Muscle of back (tissue), 11 donors: Measurements from ENCODE around the gene PRKCA. TPM values are rescaled to one million over a fixed set of nuclear protein-coding genes. Genes with fewer than 3 reads are reported as not detected.
A peak's percentile ranks its signal among the peaks of the same experiment; 100 is the strongest.

ENCODE experiments used
- DNase-seq, 3 donors: peaks; one replicate each; pipeline versions ENCODE4 v3.0.0 to v3.0.0-alpha.2; 2013
- polyA plus RNA-seq, 10 donors: library from polyadenylated mRNA; unstranded; fragments of 120-200 nt; gene quantifications; one replicate each; pipeline ENCODE4 v1.2.1, GENCODE V29; 2013; ENCODE audit not compliant: insufficient read length in 10 of 10

PRKCA gene
- polyA plus RNA-seq, 10 donors = 3.0 to 5.1 (median 4.1) TPM

DNA sequence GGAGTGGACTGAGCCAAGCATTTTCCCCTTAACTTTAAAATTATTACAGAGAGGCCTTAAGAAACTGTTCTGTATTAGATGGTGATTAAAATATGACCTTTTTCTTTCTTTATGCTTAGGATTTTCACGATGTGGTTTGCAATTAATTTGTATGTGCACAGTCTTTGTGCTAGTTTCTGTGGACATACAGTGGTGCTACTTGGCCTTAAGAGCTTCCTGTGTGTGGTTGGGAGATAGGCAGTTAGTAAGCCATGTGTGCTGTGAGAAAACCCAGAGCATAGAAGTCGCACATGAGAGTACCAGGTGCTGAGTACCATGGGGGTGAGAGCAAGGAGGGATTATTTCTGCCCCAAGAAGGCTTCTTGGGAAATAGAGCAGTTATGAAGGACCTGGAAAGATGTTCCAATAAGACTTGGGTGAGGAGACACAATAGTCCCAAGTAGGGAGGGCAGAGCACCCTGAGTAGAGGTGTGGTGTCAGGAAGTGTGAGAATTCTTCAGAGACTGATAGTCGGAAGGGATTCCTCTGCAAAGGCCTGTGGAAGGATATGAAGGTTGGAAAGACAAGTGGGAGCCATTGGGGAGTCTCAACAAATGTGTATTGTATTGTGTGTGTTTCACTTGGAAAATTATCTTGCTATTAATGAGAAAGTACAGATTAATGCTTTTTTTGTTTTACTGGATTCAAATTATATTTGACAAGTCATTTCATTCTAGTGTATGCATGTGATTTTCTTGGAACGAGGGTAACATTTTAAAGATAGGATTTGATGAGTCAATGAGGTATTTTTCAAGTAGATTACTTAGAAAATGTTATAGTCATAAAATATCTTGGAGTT lies 239.9 kb downstream of the PRKCA start:
- no peak for DNase-seq

DNA sequence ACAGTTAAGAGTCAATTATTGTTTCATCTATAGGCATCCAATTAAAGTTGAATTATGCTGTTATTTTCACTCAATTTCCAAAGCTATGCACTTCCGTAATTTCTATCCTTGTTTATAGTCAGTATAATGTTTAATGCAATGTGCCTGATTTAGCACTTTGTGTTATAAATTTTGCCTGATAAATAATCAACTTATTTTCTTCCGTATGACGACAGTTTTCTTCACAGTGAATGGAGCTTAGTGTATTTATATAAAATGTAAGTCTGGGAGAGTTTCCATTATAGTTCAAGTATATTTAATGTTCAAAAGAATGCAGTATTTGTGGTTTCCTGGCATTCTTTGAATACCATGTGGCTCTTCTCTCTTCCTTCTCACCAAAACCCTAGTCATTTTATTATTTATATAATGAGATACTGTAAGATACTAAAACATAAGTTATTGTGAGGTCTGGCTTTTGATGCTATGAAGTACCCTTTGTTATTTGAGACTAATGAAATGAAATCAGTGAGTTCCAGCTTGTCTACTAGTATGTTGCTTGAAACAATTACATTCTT lies 240.6 kb downstream of the PRKCA start:
- peak in 1 of 3 donors; percentile 80 for DNase-seq

DNA sequence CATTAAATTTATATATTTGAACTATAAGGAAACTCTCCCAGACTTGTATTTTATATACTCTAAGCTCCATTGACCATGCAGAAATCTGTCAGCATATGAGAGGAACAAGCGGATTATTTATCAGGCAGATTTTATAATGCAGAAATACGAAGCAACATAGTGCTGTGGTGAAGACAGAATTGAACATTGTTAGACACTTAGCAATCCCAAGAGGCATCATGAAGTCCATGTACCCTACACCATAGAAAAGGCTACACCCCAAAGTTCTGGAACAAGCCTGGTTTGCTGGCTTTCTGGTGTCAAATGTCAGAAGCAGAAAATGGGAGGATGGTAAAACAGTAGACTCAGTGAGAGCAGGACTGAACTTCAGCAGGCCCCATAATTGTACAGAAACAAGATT lies 241.1 kb downstream of the PRKCA start:
- DNase-seq = no peak

DNA sequence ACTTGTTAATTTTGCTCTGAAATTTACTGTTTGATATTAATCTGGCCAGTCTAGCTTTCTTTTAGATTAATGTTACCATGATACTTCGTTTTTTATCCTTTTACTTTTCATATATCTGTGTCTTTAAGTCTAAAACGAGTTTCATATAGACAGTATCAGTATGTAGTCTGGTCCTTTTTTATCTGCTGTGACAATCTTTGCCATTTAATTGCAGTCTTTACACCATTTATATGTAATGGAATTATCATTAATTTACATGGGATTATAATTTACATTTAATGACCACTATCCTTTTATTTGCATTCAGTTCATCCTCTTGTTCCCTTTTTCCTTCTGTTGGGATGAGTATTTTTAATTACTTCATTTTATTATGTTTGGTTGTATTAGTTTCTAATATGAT lies 243.5 kb downstream of the PRKCA start:
- DNase-seq = no peak

DNA sequence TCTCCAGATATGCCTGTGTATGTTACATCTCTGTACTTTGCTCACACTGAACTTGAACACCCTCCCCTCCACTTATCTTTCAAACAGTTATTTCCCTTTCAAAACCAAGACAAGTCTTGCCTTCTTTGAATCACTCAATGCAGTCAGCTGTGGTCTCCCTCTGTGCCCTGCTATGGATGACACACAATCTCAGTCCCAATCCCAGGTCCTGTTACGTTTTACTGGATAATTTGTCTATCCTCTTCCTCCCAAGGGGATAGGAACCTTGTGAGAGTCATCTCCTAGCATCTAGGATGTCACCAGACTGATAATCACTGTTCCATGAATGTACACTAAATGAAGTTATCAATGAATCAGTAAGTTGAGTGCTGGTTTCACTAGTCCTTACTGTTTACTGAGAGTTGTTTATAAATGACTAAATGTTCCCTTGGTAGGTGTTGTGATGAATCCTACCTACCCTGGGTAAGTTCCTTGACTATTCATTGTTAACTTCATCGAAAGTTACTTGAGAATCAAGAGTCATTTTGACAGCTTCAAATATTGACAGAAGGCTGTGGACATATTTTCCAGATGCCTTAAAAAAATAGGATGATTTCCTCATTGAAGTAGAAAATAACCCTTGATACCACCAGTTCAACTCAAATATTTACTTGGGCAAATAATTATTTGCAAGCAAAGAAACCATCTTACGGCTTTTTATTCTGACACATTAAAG lies 244.9 kb downstream of the PRKCA start:
- DNase-seq = no peak

DNA sequence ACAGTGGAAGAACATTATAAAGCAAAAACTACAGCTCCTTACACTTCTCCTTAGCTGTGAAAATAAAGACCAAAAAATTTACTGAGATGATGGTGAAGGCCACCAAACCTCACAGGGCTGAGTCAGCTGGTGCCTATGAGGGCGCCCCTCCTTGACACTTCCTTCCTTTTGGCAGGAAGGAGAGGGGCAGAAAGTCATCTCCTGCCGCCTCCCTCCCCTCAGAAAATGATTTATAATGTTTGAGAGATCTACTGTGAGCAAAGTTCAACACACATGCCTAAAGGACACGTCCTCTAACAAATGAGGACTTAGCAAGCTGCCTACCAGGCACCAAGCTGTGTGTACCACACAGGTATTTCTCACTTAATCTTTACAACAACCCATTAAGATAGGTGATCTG lies 245.7 kb downstream of the PRKCA start:
- no peak for DNase-seq

DNA sequence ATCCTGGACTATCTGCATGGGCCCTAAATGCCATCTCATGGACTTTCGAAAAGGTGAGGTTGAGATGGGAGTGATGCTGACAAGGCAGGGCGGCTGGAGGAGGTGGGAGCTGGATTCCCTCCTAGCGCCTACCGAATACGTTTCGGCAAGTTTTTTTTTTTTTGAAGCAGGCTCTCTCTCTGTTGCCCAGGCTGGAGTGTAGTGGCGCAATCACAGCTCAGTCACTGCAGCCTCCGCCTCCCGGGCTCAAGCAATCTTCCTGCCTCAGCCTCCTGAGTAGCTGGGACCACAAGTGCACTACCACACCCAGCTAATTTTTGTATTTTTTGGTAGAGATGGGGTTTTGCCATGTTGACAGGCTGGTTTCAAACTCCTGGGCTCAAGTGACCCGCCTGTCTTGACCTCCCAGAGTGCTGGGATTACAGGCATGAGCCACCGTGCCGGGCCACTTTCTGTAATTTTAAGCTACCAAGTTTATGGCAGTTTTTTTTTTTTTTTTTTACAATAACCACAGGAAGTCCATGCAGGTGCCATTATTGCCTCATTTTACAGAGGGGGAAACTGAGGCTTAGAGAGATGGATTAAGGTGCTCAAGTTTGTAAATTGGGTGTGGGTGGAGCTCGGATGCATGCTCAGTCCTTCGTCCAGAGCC lies 246.4 kb downstream of the PRKCA start:
- no peak for DNase-seq

DNA sequence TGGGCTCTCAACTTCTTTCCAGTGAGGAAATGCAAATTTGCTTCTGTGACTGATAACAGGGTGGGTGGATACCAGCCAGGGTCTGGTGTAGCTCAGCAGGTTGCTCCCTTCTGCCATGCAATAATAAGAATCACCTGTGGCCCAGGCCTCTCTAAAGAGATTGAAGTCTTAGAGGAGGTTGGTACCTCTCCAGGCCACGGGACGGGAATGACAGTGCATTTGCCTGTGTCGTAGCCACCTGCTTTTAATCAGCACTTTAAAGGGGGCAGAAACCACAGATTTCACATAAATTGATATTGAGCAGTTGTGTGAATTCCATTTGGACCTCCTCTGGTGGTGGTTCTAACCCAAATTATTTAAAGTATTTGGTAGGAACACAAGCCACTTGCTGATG lies 246.9 kb downstream of the PRKCA start:
- peak in 1 of 3 donors; percentile 88 for DNase-seq

DNA sequence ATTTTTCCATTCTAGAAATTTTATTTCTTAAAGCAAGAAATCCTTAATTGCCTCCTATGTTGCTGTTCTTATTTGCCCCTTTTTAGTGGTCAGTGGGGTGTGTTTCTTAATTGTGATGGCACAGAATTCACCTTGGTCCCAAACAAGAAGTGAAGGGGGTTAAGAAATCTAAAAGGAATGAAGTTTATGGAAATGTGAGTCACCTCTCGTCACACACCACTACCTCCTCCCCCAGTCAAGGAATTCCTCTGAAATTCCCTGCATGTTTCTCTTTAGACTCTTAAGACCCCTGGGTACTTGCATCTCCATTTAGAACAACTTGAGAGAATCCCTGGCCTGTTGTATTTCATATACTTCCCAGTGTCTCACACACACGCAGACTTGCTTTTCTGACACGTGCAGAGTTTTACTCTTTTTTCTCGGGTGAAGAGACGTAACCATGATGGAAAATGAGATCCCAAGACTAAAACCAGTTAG lies 247.4 kb downstream of the PRKCA start:
- DNase-seq = peak in 1 of 3 donors; percentile 92

DNA sequence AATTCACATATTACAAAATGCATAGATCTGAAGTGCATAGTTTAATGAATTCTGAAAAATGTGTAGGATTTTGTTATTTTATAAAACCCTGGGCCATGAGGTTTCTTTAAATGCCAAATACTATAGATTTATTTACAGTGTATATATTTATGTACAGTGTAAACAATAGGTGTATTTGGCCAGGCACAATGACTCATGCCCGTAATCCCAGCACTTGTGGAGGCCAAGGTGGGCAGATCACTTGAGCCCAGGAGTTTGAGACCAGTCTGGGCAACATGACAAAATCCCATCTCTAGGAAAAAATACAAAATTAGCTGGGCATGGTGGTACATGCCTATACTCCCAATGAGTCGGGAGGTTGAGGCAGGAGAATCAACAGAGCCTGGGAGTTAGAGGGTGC lies 249.4 kb downstream of the PRKCA start:
- DNase-seq = no peak

DNA sequence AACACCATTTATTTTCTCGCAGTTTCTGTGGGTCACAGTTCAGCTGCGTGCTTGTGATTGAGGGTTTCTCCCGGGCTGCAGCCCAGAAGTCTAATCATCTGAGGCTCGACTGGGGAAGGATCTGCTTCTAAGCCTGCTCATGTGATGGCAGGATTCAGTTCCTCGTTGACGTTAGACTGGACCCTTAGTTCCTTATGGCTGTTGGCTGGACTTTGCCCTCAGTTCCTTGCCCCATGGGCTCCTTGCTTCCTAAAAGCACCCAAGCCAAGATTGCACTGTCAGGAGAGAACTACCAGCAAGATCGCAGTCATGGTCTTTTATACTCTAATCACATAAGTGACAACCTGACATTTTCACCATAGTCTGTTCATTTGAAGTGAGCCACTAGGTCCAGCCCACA lies 250.0 kb downstream of the PRKCA start:
- DNase-seq = no peak

DNA sequence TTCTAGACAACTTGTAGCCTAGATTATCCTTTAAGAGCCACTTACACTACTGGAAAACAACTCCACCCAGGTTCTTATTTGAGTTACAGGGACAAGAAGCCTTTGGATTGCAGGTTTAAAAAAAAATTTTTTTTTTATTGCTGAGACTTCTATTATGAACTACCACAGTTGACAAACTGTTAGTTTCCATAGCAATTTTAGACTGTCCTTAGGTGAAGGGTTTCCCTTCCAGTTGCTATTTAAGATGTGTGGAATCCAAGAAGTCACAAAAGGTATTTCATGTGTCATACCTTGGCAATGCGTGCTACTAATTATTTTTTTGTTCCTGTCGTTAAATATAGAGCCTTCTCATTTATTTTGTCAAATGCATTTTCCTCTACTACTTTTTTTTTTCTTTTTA lies 253.2 kb downstream of the PRKCA start:
- no peak for DNase-seq

DNA sequence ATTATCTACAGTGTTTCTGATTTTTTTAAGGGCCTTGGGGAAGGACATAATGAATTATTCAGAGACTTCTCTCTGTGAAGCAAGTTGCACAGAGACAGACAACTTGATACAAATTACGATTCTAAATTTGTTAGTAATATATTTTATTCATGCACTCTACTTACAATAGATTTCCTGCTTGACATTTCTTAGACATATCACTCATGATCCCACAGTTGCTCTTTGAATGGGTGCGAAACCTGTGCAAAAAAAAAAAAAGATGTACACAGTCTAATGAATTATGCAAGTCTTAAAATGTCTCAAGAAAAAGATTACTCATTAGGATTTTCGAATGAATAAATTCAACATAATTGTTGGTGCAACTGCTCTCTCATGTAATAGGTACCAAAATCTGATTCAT lies 254.8 kb downstream of the PRKCA start:
- DNase-seq = no peak

DNA sequence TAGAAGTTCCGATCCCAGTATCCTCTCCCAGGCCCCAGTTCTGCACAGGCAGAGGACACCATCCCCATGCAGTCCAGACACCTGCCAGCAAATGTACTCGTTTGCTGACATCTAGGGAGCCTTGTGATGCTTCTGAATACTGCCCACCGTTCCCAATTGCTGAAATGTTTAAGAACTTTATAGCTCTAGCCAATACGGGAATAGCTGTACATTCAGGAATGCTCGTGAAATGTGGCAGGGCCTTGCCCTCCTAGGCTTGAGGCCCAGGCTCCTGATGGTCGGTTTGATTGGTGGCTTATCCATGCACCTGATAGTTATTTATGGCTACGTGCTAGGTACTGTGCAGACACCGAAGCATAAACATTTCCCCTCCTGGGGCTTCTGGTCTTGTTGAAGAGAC lies 255.5 kb downstream of the PRKCA start:
- no peak for DNase-seq

DNA sequence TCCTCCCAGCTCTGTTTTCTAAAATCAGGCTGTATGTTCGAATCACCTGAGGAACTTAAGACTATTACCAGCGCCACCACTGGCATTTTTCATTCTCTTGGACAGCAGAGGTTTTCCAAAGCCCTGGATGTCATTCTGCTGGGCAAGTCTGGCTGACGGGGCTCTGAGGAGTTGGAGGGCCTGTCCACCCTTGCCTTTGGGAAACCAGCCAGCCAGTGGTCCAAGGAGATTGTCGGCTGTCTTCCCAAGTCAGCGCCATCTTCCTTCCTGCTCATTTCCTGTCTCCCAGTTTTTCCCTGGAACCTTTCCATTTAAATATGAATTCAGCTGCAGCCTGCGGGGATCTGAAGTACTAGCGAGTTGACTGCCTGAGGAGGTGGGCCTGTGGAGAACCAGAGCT lies 258.3 kb downstream of the PRKCA start:
- no peak for DNase-seq

DNA sequence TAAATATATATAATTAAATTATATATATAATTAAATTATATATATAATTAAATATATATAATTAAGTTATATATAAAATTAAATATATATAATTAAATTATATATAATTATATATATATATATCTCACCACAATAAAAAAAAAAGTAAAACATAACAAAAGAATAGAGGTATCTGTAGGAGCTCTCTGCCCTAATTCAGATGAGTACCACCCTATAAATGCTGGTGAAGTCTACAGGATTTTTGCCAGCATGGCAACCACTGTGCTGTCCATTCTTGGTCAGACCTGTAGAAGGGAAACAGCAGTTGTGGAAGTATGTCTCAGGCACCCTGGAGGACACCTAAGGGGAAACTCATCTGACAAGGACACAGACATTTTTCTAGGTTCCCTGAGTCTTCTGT lies 259.7 kb downstream of the PRKCA start:
- DNase-seq = no peak

DNA sequence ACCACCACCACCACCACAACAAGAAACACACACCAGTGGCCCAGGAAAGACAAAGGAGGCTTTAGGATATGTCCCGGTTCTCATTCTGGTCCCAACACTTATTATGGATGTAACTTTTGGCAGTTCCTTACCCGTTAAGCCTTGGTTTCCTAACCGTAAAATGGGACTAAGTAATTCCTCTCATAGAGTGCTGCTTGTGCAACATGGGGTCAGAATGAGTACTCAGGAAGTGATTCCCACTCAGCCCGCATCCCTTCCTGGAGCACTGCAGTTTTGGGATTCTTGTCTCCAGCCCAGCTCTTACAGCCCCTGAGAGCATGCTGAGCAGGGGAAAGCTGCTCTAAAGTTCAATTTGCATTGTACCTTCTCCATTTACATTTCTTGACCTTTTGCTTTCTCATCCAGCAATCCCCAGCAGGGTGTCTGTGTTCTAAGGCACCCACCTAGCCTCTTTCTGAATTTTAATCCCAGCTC lies 262.6 kb downstream of the PRKCA start:
- DNase-seq = no peak

DNA sequence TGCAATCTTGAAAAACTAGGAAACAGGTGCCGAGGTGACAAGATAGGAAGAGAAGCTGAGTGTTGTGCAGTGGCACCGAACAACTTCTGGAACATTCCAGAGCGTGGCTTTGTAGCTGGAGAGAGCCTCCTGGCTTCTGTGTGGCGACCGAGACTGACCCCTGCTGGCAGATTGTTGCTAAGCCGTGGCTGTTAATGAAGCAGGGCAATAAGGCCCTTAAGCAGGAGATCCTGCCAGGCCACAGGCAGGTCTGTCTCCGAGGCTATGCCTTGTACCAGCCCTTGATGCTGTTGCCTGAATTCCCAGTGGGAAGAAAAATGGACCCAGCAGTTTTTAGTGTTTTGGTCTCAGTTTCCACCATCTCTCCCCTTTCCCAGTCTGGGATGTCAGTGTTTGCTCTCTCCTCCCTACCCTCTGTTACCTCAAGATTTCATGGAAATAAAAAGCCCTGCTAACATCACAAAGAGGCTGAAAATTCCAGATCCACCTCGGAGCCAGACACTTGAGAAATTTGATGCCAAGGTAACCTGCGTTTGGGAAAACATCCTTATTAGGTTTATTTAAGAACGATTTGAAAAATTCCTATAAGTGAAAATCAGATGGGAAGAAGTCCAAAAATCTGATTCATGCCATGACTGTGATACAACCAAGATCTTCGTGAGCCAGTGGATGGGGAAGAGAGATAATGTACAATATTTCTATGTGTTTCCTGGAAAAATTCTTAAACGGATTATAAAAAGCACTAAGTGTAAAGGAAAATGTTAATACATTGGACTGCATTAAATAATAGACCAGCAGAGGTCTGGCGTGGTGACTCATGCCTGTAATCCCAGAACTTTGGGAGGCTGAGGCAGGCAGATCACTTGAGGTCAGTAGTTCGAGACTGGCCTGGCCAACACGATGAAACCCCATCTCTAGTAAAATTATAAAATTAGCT lies 265.1 kb downstream of the PRKCA start:
- DNase-seq = peak; percentile 67 to 85 (median 77)

DNA sequence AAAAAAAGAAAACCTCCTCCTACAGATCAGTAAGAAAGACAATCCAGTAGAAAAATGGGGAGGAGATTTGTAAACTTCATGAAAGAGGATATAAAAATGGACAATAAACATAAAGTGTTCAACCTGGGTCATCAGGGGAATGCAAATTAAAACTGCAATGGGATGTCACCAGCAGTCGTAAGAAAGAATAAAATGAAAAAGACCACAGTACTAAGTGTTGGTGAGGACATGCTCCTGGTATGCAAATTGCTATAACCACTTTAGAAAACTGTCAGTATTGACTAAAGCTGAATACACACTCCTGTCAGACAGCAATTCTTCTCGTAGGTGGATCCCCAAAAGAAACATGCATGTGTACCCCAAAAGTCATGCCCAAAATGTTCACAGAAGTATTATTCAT lies 267.2 kb downstream of the PRKCA start:
- DNase-seq = no peak

DNA sequence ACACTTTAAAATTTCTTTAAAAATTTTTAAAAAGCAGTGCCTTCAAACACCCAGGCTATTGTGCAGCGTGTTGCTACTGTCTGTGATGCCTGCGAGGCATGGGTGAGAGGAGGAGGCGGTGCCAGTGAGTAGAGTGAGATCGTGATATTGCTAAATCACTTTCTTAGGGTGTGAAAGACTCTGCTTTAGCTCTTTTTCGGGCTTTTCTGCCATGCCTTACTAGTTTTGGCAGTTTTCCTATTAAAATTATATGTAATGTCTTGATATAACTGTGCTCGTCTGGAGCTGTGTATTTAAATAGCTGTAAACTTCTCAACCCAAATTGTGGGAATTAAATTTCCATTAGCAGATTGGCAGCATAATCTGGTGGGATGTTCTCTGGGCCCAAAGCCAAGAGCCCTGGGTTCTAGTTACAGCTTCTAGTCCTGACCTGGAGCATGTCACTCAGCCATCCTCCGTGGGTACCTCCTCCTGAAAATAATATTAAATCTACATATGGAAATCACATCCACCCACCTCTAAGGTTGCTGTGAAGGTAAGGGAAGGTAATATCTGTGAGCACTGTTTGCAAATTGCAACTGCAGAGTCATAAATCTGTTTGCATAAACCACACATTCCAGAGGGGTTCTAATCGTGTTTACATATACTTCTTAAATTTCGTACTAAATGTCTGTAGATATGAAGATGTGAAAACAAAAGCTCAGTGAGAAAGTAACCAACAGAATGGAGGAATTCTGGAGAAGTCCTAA lies 268.2 kb downstream of the PRKCA start:
- DNase-seq = no peak
